ENCODE data around the gene DLG2.

DNA sequence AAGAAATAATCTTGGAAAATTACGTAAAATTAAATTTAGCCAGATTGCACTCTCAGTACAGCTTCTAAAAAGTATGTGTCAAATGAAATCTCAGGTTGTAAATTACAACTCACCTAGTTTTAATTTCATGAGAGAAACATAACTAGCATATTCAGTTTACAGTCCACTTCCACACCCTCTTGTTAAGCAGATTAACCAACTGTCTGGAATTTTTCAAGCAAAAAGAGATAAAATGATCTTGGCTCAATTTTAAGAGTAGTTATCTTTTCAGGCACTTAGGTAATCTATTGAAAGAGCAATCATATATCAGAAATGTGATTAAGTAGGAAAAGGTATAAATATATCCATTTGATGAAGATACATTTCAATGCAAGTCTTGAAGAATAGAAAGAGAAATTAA lies 1412.6 kb downstream of the DLG2 start:
- TF ChIP-seq, protein P1, sequence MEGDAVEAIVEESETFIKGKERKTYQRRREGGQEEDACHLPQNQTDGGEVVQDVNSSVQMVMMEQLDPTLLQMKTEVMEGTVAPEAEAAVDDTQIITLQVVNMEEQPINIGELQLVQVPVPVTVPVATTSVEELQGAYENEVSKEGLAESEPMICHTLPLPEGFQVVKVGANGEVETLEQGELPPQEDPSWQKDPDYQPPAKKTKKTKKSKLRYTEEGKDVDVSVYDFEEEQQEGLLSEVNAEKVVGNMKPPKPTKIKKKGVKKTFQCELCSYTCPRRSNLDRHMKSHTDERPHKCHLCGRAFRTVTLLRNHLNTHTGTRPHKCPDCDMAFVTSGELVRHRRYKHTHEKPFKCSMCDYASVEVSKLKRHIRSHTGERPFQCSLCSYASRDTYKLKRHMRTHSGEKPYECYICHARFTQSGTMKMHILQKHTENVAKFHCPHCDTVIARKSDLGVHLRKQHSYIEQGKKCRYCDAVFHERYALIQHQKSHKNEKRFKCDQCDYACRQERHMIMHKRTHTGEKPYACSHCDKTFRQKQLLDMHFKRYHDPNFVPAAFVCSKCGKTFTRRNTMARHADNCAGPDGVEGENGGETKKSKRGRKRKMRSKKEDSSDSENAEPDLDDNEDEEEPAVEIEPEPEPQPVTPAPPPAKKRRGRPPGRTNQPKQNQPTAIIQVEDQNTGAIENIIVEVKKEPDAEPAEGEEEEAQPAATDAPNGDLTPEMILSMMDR (IDR thresholded peaks at IDR 0.05): no peak
- TF ChIP-seq POLR2AphosphoS5 (IDR thresholded peaks at IDR 0.05) (no peak), POLR2A (IDR thresholded peaks at IDR 0.05; ENCODE audit: low read depth) (no peak), EP300 (IDR thresholded peaks at IDR 0.05) (no peak)
